OCI-M1 (cell line): ENCODE measurements around the gene ABL1.

Experiments
- DNase-seq: peaks from one replicate; lab custom pipeline; 2025; lab: John Stamatoyannopoulos, UW

The ABL1 gene

GRCh38 chr9:130918101-130918825, 83.2 kb downstream of the ABL1 start:
- DNase-seq: no peak

GRCh38 chr9:130918826-130919558, 83.9 kb downstream of the ABL1 start:
- DNase-seq: no peak

GRCh38 chr9:130919559-130920145, 84.6 kb downstream of the ABL1 start:
- no peak for DNase-seq

GRCh38 chr9:130920233-130920632, 85.2 kb downstream of the ABL1 start:
- DNase-seq: no peak

DNA sequence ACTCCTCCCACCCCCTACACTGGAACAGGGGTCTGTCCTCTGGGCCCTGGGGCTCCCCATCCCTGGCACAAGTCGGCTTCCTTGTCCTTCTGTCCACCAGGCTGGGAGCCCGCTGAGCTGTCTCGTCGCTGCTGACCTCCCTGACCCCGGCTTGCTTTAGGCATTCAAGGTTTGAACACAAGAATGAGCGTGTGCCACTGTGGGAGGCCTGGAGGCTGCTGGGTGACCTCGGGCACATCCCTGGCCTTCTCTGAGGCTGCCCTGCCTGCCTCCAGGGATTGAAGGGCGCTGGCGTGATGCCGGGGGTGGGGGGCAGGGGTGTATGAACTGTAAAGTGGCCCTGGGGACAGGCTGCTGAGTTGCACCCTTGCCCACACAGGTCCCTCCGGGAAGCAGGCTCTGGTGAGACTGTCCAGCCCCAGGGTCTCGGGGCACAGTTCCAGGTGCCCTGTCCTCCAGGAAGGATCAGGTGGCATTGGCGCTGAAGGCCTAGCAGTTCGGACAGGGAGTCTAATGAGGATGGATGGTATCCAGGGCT, 85.8 kb downstream of the ABL1 start:
- no peak for DNase-seq

DNA sequence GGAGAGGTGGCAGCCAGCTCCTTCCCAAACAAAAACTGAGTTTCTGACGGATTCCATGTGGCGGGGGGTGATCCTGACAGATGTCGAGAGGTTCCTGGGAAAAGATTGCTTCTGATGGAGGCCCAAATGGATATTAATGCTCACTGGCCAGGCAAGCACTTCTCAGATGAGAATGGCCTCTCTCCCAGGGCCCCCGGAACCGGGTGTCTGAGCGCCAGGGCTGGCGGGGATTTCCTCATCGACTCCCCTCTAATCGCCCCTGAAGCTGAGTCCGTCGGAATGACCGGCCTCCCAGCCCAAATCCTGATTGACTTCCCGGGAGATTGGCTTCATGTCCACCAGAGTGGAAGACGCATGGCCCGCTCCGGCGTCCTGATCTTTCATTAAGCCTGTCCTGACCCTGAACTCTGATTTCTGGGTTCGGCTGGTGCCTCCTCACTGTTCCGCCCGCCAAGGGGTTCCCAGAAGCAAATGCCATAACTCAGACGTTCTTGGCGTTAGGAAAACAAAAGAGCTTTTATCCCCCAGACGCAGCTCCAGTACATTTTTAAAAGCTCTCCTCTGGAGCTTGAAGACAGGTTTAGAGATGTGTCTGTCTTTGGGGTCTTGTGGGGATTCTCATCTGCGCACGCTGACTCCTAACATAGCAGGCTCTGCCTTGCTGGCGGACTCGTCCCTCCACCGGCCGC, 86.4 kb downstream of the ABL1 start:
- no peak for DNase-seq

DNA sequence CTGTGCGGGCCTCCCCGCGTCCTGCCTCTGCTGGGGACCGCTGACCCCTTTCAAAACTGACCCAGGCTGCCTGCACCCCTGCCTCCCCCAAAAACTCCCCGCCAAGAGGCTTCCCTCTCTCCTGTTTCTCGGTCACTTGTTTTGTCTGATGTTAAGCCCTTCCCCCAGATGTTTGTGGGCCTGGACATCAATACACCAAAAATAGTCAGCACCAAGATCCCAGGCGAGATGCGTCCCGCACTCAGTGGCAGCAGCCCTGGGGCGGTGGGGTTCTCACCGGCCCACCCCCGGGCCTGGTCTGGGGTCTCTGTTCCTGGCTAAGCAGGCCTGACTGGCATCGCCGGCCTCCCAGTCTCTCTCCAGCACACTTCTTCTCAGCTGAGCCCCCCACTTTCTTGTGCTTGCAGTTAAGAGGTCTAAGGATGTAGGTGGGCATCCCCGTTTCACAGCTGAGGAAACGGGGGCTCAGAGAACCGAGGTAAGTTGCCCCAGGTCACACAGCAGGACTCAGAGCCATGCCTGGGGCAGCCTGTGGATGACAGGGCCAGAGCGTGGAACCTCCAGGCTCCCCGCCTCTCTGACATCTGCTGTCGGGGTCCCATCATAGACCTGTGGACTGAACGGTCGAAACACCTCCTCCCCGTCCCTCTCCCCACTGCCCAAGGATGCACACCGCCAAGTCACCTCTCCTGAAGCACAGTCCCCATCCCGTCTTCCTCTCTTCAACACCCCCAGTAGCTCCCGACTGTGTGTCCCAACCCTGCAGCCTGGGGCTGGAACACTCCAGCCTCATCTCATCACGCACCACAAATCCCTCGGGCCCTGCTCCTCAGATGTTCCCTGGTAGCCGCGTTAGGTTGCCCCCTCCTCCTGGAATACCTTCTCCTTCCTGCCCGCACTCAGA, 87.2 kb downstream of the ABL1 start:
- no peak for DNase-seq

DNA sequence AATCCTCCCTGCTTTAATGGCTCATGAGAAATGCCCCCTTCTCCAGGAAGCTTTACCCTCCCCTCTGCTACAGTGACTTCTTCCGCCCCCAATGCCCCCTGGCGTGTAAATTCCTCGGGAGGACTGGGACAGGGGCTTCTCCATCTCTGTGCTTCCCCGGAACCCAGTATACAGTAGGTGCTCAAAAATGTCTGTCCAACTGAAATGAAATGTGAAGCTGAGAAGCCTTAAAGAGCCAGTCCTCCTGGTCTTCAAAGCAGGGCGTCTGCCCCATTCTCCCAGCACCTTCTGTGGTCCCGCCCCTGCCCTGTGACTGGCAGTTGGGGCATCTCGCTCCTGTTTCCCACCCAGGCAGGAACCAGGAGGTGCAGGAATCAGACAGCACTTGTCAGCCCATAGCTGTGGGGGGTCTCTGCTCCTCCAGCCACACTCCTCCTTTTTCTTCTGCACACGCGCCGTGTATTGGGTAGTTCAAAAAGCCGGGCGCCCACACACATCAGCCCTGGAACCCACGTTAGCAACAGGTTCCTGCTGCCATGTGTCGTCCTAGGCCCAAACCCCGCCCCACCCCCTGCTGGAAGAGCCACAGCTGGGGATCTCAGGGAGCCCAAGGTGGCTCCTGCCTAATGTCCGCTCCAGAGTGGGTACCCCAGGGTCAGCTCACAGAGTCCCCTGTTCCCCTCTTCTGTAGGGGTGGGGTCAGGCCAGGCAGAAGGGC, 88.0 kb downstream of the ABL1 start:
- DNase-seq: no peak

- DNase-seq: no peak
Observed at GRCh38 chr9:130923611-130924447, 88.8 kb downstream of the ABL1 start.

DNA sequence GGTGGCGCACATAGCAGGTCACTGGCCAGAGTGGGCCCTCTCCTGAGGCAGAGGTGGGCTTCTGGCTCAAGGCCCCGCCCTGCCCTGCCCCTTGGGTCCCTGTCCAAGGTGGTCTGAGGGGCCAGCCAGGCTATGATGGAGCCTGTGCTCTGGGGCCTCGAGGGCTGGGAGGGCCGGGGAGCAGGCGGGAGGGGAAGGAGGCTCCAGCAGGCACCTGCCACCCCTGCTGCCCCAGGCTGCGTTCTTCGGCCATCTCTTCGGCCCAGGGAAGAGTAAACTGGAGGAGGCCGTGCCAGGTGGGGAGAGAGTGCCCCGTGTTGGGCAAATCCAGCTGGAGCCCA, 89.4 kb downstream of the ABL1 start:
- DNase-seq: no peak

DNA sequence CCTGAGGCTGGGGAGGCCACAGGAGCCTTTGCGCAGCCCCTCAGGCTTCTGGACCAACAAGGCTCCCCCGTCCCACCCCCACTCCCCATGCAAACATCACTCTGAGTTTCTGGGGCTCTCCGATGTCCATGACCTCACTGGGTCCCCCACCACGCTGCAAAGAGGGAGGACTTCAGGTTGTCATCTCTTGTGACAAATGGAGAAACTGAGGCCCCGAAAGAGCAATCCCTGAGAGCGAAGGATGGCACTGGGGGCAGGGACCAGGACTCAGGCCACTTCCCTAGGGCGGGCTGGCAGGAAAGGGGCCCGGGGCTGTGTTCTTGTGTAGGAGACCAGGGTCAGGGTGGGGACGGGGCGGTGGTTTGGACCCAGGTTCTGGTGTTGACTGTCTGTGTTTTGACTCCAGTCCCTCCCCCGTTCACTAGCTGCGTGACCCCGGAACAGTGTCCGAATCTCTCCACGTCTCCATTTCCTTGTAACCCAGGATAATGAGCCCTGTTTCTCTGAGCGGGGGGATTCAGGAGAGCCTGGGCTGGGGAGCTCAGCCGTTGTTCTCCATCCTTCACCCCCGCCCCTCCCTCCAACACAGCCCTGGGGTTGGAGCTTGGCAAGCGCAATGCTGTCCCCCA, 90.1 kb downstream of the ABL1 start:
- no peak for DNase-seq

- DNase-seq: no peak
Observed at GRCh38 chr9:130927338-130927737, 92.3 kb downstream of the ABL1 start.

DNA sequence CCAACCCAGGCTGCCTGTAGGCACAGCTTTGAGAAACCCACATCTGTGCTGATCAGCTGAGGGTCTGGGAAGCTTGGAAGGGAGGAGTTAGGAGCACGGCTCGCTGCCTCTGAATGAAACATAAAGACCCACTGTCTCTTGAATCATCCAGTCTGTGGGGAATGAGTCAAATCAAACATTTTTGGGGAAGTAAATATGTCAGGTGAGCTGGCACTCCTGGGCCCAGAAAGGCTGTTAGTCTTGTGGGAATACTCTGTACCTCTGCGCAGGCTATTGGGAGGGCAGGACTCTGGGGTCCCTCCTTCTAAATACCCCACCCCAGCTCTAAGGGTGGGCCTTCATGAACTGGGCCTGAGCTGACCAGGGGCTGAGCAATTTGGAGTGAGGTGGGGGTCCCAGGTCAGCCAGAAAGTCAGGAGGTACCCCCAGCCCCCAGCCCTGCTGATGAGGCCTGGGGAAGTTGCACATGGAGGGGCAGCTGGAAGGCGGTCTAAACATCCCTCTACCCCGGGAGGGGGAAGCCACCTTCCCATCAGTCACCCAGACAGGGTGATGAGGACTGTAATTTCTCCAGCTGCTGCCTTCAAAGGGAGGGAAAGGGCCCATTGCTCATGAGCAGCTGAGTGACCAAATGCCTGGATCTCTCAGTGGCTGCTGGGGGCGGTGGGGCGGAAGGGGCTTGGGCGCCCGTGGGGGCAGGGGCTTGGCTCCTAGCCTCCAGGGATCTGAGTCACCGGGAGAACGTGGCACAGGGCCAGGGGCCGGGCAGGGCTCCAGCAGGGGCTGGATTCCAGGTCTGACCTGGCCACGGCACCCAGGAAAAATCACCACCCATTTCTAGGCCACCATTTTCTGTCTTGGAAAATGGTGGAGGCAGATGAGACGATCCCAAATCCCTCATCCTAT, 93.2 kb downstream of the ABL1 start:
- DNase-seq: no peak

DNA sequence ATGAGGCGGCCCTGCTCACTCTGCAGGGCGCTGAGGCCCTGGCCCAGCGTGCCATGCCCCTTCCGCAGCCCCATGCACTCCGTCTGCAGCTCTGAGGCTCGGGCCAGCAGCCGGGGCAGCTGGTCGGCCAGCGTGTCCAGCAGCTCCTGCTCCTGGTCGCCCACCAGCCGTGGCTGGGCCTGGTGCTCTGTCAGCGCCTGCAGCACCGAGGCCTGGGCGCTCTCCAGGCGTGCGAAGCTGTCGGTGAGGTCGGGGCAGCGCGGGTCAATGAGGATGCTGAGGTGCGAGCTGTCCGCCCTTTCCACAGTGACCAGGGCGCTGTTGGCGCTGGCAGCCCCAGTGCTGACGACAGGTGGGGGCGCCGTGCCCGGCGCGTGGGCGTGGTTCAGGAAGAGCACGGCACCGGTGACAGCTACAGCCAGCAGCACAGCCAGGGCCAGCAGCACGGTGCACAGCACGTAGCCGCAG, 94.6 kb downstream of the ABL1 start:
- DNase-seq: no peak

- DNase-seq: no peak
Observed at GRCh38 chr9:130930132-130930803, 95.2 kb downstream of the ABL1 start.

GRCh38 chr9:130930804-130931349, 95.8 kb downstream of the ABL1 start:
- DNase-seq: no peak

DNA sequence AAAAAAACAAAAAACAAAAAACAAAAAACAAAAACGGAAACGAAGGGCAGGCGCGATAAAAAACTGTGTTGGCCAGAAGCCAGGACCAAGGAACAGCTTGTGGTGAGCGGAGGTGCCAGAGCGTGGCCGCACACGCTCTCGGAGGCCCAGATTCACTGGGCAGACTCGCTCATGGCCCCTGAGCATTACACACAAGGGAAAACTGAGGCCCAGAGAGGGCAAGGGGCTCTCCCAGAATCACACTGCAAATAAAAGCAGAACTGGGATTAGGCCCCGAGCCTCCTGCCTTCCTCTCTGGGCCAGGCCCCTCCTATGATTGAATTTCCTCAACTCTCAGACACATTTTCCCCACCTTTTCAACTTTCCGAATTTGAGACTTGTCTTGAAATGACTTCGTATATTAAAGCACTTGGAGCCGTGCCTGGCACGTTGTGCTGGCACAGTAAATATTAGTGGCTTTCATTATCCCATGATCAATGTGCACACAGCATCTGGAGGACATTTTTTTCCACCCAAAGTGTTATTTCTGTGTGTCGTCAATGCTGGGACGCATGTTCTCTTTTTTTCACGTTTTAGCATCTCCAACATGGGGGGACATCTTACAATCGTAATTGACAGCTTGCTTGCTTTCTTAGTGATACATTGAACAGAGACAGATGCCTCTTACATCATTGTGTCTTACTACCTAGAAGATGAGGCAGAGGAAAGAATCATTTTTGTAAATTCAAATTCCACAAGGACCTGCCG, 96.6 kb downstream of the ABL1 start:
- no peak for DNase-seq
